GM15510 (cell line): ENCODE data around the gene HSPG2.

ENCODE experiments used
- POLR2A ChIP-seq: IDR thresholded peaks from 3 replicates; pipeline ENCODE4 v1.6.1; 2011; ENCODE audit warnings: borderline replicate concordance; ENCODE audit not compliant: insufficient read length; ENCODE audit errors: extremely low read depth

The HSPG2 gene

DNA sequence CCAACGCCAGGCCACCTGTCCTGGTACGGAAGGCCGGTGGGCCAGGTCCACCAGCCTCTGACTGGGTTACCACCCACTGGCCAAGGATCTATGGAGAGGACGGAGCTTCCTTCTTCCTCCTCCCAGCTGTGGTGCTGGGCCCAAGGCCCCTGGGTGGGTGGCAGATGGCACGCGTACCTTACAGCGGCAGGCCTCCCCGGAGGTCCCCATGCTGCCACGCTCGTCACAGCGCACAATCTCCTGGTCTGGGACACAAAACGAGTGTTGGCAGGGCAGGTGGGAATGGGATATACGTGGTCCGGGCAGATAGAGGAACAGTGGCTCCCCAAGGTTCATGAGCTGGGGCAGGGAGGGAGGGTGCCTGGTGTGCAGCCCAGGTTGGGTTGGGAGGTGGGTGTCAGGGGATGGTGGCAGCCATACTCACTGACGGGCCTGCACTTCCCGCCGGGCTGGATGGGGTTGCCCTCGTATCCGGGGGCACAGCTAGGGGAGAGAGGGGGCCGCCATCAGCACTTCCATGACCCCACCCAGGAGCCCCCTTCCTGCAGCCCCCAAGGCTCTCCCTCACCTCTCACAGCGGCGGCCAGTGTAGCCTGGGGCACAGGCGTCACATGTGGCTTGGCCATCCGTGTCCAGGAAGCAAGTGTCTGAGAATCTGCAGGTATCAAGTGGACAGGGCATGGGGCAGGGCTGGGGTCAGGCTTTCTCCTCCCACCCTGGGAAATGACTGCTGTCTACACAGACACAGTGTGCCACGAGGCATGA, 58.9 kb downstream of the HSPG2 start:
- no peak for TF ChIP-seq POLR2A

DNA sequence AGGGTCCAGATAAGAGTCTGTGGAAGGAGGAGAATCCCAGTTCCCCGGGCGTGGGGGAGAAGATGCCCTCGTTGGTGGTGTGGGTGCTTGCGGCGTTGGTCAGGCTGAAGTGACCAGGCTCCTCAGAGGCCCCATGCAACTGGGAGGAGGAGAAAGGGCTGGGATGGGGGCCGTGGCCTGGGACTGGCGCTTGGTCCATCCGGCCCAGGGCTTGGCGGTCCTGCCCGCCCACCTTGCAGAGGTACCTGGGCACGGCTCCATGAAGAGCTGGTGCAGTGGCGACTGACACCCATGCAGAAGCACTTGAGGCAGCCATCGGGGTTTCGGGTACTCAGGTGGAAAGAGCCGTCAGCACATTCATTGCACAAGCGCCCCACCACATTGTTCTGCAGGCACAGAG, 60.8 kb downstream of the HSPG2 start:
- no peak for TF ChIP-seq POLR2A

DNA sequence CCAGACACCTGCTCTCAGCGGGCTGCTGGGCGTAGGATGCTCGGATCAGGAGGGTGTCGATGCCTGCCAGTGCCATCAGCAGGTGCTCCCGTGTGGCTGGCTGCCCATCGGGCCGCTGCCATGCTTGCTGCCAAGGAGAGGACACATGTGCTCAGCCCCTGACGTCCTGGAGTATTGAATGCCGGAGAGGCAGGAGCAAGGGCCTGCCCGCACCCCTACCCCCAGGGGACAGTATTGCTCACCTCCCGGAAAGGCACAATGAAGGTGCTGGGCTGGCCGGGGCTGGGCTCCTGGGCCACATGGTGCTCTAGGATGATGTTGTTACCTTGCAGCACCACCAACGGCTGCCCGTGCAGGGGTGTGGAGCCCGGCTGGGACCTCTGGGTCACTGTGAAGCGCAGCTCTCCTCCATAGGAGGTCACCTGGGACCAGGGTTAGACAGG, 61.5 kb downstream of the HSPG2 start:
- TF ChIP-seq POLR2A = no peak

DNA sequence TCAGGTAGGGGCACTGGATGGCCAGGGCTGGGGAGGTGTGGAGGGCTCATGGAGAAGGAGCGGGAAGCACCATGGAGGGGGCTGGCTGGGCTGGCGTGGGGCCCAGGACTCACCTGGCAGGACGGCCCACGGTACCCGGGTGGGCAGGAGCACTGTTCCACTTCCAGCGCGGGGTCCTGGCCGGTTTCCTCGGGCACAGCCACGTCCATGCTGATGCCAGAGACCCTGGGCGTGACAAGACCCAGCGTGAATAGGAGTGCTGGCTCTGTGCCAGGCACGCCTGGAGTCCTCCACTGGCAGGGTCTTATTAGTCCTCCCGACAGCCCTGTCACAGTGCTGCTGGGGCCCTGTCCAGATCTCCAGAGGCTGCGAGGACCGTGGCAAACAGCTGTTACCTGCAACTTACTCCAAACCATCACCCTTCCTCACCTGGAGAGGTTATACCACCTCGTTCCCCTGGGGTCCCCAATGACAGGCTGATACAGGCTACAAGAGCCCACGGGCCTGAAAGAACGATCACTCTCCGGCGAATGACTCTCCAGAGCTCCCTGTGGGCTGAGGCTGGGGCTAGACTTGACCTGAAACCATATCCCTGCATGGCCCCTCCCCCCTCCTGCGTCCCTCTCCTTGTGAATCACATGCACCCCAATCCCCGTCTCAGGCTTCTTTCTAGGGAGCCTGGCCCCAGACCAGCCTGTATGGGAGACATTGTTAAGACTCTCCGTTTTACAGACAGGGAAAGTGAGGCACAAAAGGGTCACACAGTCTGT, 62.1 kb downstream of the HSPG2 start:
- no peak for TF ChIP-seq POLR2A

DNA sequence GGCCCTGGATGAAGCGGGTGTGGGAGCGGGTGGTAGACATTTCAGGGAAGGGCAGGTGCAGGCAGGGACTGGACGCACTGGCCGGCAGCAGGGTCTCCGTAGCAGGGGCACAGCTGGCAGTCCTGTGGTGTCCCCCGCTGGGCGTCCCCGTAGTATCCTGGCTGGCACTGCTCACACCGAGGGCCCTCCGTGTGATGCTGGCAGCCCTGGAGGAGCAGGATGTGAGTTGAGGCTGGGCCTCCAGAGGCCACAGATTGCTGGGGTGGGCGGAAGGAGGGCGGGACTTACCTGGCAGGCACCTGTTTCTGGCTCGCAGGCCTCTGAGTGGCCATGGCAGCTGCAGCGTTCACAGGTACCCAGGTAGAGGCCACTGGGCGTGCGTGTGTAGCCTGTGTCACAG, 62.8 kb downstream of the HSPG2 start:
- TF ChIP-seq POLR2A = no peak

DNA sequence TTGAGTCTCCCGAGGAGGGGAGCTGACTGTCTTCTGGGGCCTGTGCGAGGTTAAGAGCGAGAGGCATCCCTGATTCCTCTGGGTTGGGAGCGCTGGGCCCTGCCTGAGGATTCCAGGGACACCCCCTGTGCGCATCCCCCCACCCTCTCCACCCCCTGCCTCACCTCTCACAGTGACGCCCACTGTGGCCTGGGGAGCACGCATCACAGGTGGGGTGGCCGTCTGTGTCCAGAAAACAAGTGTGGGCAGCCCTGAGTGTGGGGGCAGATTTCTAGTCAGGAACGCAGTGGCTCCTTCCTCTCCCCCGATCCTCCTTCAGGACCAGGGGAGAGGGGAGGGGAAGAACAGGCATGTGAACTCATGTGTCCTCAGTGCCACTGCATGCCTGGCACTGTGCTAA, 63.3 kb downstream of the HSPG2 start:
- TF ChIP-seq POLR2A = no peak

DNA sequence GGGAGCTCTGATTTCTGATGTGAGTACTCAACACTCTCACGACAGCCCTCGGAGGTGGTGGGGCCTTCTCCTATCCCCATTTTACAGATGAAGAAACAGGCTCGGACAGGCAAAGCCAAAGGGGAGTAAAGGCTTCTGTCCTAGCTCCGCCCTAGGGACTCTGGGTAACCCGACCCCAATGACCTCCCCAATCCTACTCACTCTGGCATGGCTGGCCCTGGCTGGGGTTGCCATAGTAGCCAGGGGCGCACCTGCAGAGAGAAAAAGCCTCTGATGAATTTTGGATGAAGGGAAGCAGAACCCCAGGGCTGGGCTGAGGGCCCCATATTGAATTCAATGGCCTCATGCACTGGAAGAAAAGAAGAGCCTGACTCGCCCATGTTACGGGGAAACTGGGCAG, 63.9 kb downstream of the HSPG2 start:
- no peak for TF ChIP-seq POLR2A

DNA sequence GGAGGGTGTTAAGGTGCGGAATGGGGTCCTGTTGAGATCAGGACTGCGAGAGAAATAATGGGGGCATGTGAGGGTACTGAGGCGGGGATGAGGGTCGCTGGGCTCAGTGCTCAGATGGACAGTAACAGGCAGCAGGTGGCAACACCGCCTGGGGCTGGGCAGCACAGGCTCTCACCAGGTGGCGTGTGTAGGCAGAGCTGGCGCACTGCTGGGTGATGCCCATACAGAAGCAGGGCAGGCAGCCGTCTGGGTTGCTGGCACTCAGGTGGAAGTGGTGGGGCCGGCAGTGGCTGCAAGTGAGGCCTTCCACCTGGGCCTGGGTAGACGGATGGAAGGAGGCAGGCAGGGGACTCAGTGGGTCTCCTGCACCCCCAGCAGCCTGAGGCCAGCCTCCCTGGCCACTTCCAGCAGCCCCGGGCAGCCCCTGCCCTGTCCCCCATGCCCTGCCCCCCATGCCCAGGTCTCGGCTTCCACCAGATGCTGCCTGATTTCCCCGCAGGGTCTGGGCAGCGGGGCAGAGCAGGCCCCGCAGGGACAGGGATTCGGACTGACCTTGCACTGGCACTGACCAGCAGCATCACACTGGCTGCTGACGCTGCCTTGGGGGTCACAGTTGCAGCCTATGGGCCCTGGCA, 64.5 kb downstream of the HSPG2 start:
- TF ChIP-seq POLR2A = no peak

DNA sequence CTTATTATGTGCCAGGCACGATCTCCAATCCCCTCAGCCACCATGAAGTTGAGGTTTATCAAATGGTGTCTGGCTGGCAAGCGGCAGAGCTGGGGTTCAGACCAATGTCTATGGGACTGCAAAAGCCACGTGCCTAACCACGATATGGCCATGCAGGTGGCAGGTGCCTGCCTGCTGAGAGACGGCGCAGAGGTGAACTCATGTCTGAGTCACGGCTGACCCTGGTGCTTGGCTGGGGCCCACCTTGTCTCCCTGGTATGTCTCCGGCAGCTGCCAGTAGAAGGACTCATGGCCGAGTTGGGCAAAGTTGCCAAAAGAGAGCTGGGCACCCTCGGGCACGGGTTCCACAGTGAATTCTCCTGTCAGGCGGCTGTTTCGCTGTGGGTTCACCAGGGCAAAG, 65.2 kb downstream of the HSPG2 start:
- no peak for TF ChIP-seq POLR2A

DNA sequence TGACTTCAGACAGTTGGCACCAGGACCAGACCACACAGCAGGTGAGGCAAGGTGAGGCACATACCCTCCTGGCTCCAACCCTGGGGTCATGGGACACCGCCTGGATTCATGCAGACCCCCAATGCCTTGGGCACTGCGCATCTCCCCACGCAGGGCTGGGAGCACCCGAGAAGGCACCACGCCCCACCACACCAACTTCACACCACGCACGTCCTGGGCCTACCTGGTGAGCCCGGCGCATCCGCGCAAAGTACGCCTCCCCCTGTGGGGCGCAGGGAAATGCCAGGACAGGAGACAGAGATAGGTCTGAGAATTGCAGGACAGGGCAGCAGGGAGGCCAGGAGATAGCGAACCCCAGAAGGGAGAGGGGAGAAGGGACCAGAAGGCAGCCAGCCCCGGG, 66.5 kb downstream of the HSPG2 start:
- no peak for TF ChIP-seq POLR2A

DNA sequence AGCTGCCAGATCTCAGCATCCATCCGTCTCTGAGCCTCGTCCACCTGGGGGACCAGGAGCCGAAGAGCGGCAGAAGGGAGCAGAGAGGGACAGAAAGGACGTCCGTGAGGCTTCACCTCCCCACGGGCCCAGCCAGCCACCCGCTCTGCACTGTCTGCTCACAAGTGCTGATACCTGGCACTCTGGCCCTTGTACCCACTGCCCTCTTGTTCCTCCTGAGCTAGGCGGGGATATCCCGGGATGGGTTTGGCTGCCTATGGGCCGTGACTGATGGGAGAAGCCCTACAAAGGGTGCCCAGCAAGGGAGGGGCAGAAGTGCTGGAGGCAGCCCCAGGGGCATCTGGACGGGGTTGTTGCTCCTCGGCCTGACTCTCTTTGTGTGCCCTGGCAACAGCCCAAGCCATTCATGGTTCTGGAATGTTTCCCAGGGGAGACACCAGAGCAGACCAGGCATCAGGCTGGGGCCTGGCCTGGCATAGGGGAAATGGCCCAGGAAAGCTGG, 67.4 kb downstream of the HSPG2 start:
- TF ChIP-seq POLR2A = no peak

DNA sequence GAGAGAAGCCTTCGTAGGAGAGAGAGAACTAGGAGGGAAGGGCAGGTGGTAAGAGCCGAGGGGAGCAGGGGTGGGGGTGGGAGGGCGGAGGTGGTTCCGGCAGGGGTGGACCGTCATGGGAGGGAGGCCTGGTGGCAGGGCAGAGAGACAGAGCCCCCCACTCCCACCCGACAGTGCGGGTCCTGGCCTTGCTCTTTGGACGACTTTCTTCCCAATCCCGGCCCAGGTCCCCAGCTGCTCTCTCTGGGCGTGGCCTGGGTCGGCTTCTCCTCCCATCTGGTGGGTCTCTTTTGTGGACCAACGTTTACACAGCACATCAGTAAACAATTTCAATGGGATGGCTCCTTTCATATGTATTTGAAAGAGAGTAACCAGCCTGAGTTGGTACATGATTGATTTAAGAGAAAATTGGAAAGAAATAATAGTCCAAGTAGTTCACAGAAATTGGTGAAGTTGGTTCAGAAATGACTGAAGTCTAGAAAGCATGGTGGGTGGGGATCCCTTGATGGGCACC, 68.1 kb downstream of the HSPG2 start:
- TF ChIP-seq POLR2A = no peak

DNA sequence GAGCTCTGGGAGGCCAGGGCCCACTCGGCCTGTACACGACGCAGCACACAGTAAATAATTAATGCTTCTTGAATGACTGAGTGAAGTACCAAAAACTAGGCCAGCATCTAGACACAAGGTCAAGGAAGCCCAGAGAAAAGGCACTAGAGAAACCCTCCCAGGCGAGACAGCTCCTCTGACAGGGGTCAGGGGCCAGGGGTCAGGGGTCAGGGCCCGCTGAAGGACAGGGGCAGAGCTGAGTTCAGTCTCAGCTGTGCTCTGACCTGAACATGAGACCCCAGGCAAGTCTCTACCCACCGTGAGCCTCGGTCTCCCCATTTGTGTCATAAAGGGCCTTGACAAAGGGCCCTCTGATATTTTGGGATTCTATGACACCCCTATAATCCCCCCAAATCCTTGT, 68.6 kb downstream of the HSPG2 start:
- TF ChIP-seq POLR2A = no peak

DNA sequence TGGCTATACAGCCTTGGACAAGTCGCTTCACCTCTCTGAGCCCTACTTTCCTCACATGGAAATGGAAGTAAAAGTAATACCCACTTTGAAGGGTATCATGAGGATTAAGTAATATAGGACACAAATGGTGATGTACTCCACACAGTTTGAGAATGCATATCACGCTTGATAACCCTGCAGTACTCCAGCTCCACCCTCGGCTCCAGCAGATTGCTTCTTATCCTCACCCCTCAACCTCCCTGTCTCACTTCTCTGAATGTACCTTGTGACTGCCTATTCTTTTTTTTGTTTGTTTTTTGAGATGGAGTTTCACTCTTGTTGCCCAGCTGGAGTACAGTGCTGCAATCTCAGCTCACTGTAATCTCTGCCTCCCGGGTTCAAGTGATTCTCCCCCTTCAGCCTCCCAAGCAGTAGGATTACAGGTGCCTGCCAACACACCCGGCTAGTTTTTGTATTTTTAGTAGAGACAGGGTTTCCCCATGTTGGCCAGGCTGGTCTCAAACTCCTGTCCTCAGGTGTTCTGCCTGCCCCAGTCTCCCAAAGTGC, 69.6 kb downstream of the HSPG2 start:
- TF ChIP-seq POLR2A = no peak

DNA sequence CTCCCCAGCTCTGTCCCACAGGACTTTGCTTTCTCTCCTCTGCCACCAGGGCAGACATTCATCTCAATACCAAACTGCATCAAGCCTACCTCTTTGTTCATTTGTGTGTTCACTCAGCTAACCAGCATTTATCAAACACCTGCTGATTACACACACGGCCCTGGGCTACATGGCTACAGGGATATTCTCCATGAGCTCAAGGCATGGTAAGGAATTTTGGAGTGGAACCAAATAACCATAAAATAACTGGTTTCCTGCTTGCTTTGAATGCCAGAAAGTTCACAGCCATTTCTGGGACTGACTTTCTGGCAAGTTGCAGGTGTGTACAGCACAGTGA, 70.4 kb downstream of the HSPG2 start:
- TF ChIP-seq POLR2A = no peak

DNA sequence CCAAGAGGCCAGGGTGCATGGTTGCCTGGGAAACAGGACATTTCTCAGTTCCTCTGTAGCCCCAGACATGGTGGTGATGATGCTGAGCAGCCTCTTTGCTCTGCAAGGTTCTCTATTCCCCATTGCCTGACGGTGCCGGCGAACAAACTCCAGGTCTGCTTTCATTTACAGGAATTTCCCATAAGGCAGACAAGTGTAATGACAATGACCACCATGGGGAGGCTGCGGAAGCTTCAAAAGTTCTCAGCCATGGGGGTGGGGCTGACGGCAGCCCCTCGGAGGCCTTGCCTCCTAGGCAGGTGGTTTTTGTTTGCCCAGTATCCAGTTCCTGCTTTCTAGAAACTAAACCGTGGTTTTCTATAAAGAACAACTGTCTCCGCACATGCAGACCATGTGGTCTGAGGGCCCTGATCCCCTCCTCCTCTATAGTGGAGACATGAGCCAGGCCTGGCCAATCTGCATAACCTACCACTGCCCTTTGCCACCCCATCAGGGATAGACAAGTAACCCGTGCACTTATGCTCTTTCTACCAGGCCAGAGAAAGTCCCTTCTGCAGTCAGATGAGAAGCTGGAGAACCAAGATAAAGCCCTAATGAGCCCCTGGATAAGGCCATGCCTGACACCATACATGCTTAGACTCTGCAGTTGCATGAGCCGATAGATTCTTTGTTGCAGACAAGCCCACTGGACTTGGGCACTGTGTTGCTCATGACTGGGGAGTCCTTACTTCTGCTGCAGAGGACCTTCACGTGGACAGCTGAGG, 71.0 kb downstream of the HSPG2 start:
- TF ChIP-seq POLR2A = no peak

DNA sequence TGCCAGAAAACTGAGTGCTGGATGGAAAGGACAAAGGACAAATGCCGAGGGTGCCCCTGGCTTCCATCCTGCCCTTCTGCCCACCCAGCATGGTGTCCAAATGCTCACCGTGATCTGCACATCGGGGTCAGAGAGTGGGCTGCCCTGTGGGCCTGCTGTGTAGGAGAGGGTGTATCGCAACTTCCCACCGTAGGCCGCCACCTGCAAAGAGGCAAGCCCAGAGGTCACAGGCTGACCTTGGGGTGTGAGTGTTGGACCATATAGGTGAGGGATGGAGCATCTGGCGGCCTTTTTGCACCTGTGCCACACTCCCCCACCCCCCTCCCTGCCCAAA, 71.5 kb downstream of the HSPG2 start:
- TF ChIP-seq POLR2A = no peak
